ENCODE results near the gene ADGRL2. TPM values are rescaled to one million over a fixed set of nuclear protein-coding genes. Genes with fewer than 3 reads are reported as not detected.

The ADGRL2 gene
- total RNA-seq, 1 experiment from 2014 or later, result 25.3 TPM

GRCh38 chr1:81802707-81803430 lies 2.1 kb downstream of the ADGRL2 start:
- ChIA-PET POLR2A (ENCODE audit: unreplicated experiment) (interaction anchor here (0.9 kb wide), 1 partner anchor 1728 kb away, joined by 7 read pairs; no protein-coding TSS in a partner anchor), CTCF (interaction anchor here (0.6 kb wide), 1 partner anchor 1644 kb away, joined by 3 read pairs; no protein-coding TSS in a partner anchor)
- no peak for TF ChIP-seq EZH2 (IDR thresholded peaks at IDR 0.05; ENCODE audit: low read depth)
- peak; percentile 47; the same call in 1 of the 2 replicates for TF ChIP-seq CTCF (conservative IDR thresholded peaks at IDR 0.05)
- peaks cover 39% of the 10 kb centered on the region for H3K79me2 ChIP-seq (ENCODE audit: low read depth)
- no peak overlapping the region for H3K27ac ChIP-seq
- no peaks in the 10 kb centered on the region for H3K27me3 ChIP-seq (ENCODE audit: insufficient read depth, low read depth)
- no peaks in the 10 kb centered on the region; the same call in 1 of the 2 replicates for H3K9me3 ChIP-seq (ENCODE audit: insufficient read depth, low read depth)
- H3K9me2 ChIP-seq (ENCODE audit: insufficient read depth), result no peaks in the 10 kb centered on the region
- intact Hi-C loops (cut with micrococcal nuclease; ENCODE audit: unreplicated experiment), result loop anchor here (5.0 kb wide), 1 partner anchor 101 kb away; no protein-coding TSS in a partner anchor
- peak overlapping the region; percentile 79 for H2AFZ ChIP-seq
- H3K4me2 ChIP-seq, result peak overlapping the region; percentile 94
- peak in 1 of 2 experiments; percentile 49 for DNase-seq
- no peaks in the 10 kb centered on the region for H3K36me3 ChIP-seq (ENCODE audit: low read depth)
- no TSS peak for BruUV-seq (replicated peaks)
- H3F3A ChIP-seq (ENCODE audit: insufficient read depth, low read depth), result peaks cover 3% of the 10 kb centered on the region; the same call in 1 of the 2 replicates
- H3K4me3 ChIP-seq, result peak overlapping the region; percentile 96
- peaks cover 7% of the 10 kb centered on the region; the same call in 1 of the 2 replicates for H4K20me1 ChIP-seq (ENCODE audit: insufficient read depth)
- peaks cover 25% of the 10 kb centered on the region for H3K4me1 ChIP-seq (replicated peaks; ENCODE audit: insufficient read depth)

- H3K27me3 ChIP-seq (ENCODE audit: insufficient read depth, low read depth), result no peaks in the 10 kb centered on the region
- H3K27ac ChIP-seq, result no peak overlapping the region
- intact Hi-C loops (cut with micrococcal nuclease; ENCODE audit: unreplicated experiment), result loop anchor here (5.0 kb wide), 1 partner anchor 101 kb away; no protein-coding TSS in a partner anchor
- no peak for TF ChIP-seq EZH2 (IDR thresholded peaks at IDR 0.05; ENCODE audit: low read depth)
- TF ChIP-seq CTCF (conservative IDR thresholded peaks at IDR 0.05), result no peak
- peak overlapping the region; percentile 94 for H3K4me2 ChIP-seq
- H3K4me1 ChIP-seq (replicated peaks; ENCODE audit: insufficient read depth), result peaks cover 25% of the 10 kb centered on the region
- no peaks in the 10 kb centered on the region for H3K36me3 ChIP-seq (ENCODE audit: low read depth)
- H2AFZ ChIP-seq, result peak overlapping the region; percentile 79
- H3F3A ChIP-seq (ENCODE audit: insufficient read depth, low read depth), result peaks cover 3% of the 10 kb centered on the region; the same call in 1 of the 2 replicates
- no peaks in the 10 kb centered on the region for H3K9me2 ChIP-seq (ENCODE audit: insufficient read depth)
- CTCF ChIA-PET, result no interaction called here
- POLR2A ChIA-PET (ENCODE audit: unreplicated experiment), result interaction anchor here (0.9 kb wide), 1 partner anchor 1729 kb away, joined by 7 read pairs; no protein-coding TSS in a partner anchor
- peak overlapping the region; percentile 96 for H3K4me3 ChIP-seq
- peak; percentile 6 to 58 for DNase-seq
- no TSS peak for BruUV-seq (replicated peaks)
- H3K79me2 ChIP-seq (ENCODE audit: low read depth), result peaks cover 39% of the 10 kb centered on the region
- H4K20me1 ChIP-seq (ENCODE audit: insufficient read depth), result peaks cover 7% of the 10 kb centered on the region; the same call in 1 of the 2 replicates
- H3K9me3 ChIP-seq (ENCODE audit: insufficient read depth, low read depth), result peaks cover 5% of the 10 kb centered on the region; the same call in 1 of the 2 replicates
These were observed 2.8 kb downstream of the ADGRL2 start for GRCh38 chr1:81803431-81804110.

- no peak for DNase-seq
- H3K27me3 ChIP-seq (ENCODE audit: insufficient read depth, low read depth), result no peaks in the 10 kb centered on the region
- CTCF ChIA-PET, result no interaction called here
- H3K27ac ChIP-seq, result no peak overlapping the region
- intact Hi-C loops (cut with micrococcal nuclease; ENCODE audit: unreplicated experiment), result loop anchor here (5.0 kb wide), 1 partner anchor 102 kb away; no protein-coding TSS in a partner anchor
- no TSS peak for BruUV-seq (replicated peaks)
- H3K4me2 ChIP-seq, result peak overlapping the region; percentile 94
- TF ChIP-seq CTCF (conservative IDR thresholded peaks at IDR 0.05) (no peak), EZH2 (IDR thresholded peaks at IDR 0.05; ENCODE audit: low read depth) (no peak)
- peaks cover 39% of the 10 kb centered on the region for H3K79me2 ChIP-seq (ENCODE audit: low read depth)
- H3K36me3 ChIP-seq (ENCODE audit: low read depth), result no peaks in the 10 kb centered on the region
- H3K4me1 ChIP-seq (replicated peaks; ENCODE audit: insufficient read depth), result peaks cover 18% of the 10 kb centered on the region
- POLR2A ChIA-PET (ENCODE audit: unreplicated experiment), result no interaction called here
- H2AFZ ChIP-seq, result no peak overlapping the region
- H3K4me3 ChIP-seq, result peak overlapping the region; percentile 96; the same call in 1 of the 2 replicates
- H3K9me3 ChIP-seq (ENCODE audit: insufficient read depth, low read depth), result peaks cover 6% of the 10 kb centered on the region; the same call in 1 of the 2 replicates
- H3F3A ChIP-seq (ENCODE audit: insufficient read depth, low read depth), result peaks cover 3% of the 10 kb centered on the region; the same call in 1 of the 2 replicates
- H4K20me1 ChIP-seq (ENCODE audit: insufficient read depth), result peaks cover 7% of the 10 kb centered on the region; the same call in 1 of the 2 replicates
- H3K9me2 ChIP-seq (ENCODE audit: insufficient read depth), result no peaks in the 10 kb centered on the region
These were observed 3.6 kb downstream of the ADGRL2 start for GRCh38 chr1:81804312-81804711.
